GM12874 (cell line): ENCODE measurements around the gene CLSTN1.

Experiments
- TF ChIP-seq, protein P1 (sequence below): IDR thresholded peaks from 2 replicates; pipeline ENCODE4 v1.5.1; 2011; ENCODE audit warnings: low read depth, mild to moderate bottlenecking, control low read depth, low read length, moderate library complexity; ENCODE audit not compliant: insufficient read depth

Gene CLSTN1

DNA sequence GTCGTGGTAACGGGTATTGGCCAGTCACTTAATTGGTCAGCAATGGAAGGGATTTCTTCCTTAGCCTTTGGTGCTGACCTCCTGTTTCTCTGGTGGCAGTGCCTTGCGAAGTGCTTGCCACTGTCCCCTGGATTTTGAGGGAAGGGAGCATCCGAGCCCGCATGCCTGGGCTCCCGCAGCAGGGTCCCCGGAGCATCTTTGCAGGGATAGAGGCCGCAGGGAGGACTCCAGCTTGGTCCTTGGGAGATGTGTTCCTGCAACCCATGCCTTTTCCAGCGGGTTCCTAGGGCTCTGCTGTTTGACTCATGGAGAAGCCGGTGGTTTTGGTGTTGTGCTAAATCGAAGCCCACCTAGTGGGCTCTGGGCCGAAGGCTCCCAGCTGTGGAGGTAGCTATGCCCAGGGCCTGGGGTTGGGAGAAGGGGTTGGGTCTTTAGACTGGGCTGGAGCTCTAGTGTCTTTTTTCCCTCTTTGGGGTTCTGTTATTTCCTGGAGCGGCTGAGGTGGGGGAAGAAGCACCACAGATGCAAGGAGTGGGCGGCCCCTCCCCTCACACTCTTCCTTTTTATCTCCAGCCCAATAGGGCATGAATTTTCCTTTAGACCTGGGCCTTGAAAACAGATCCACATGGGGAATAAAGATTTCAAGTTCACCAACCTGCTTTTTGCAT is 133.2 kb downstream of the CLSTN1 start:
- TF ChIP-seq, protein P1, sequence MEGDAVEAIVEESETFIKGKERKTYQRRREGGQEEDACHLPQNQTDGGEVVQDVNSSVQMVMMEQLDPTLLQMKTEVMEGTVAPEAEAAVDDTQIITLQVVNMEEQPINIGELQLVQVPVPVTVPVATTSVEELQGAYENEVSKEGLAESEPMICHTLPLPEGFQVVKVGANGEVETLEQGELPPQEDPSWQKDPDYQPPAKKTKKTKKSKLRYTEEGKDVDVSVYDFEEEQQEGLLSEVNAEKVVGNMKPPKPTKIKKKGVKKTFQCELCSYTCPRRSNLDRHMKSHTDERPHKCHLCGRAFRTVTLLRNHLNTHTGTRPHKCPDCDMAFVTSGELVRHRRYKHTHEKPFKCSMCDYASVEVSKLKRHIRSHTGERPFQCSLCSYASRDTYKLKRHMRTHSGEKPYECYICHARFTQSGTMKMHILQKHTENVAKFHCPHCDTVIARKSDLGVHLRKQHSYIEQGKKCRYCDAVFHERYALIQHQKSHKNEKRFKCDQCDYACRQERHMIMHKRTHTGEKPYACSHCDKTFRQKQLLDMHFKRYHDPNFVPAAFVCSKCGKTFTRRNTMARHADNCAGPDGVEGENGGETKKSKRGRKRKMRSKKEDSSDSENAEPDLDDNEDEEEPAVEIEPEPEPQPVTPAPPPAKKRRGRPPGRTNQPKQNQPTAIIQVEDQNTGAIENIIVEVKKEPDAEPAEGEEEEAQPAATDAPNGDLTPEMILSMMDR: no peak

DNA sequence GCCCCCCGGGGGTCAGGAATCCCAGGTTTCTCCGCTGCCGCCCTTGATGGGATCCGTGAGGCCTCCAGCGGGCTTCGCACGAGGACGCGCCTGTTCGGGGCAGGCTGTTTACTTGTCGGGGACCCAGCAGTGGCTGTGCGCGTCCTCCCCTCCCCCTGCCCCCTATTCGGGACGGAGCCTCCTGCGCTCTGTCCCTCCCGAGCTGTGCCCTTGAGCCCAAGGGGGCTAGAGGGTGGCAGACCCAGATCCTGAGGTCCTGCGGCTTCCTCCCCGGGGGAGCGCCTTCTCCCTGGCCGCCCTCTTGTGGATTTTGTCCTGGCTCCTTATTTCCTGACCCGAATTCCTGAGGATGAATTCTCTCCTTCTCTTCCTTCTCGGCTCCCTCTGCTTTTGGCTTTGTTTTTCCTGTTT is 133.8 kb downstream of the CLSTN1 start:
- TF ChIP-seq, protein P1: no peak

DNA sequence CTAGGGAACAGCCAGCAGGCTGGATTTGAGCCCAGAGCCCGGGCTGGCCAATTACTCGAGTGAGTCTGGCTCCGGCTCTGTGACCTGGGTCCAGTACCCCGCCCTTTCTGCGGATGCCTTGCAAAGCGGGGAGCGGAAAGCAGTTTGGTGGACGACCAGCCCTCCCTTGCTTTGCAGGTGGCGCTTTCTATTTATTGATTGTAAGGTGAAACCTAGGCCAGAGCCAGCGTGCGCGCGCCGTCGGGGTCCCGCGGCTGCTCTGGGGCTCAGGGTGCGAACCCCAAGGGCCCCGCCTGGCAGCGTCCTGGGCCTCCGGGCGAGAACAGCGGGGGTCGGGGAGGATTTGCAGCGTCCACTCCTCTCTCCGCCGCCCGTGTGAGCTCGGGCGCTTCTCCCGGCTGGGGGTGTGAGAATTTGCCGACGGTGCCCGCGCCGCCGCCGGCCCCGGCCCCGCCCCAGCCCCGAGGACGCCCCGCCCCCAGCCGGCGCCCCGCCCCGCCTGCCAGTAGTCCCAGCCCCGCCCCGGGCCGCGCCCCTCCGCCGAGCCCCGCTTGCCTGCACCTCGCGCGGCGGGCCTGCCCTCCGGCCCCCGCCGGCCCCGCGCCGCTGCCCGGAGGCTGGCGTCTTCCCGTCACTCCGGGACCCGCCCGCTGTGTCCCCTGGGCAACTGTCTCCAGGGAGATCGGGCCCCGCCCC is 134.6 kb downstream of the CLSTN1 start:
- TF ChIP-seq, protein P1: no peak

DNA sequence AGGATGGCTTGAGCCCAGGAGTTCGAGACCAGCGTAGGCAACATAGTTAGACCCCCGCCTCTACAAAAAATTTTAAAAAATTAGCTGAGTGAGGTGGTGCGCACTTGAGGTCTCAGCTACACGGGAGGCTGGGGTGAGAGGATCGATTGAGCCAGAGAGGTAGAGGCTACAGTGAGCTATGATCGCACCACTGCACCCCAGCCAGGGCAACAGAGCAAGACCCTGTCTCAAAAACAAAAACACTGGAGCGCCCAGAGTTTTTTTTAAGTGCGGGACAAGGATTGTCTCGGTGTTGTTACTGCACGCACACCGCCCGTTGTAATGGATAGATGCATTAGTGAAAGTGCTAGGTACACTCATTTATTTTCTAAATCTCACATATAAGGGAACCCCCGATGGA is 135.2 kb downstream of the CLSTN1 start:
- TF ChIP-seq, protein P1: no peak

DNA sequence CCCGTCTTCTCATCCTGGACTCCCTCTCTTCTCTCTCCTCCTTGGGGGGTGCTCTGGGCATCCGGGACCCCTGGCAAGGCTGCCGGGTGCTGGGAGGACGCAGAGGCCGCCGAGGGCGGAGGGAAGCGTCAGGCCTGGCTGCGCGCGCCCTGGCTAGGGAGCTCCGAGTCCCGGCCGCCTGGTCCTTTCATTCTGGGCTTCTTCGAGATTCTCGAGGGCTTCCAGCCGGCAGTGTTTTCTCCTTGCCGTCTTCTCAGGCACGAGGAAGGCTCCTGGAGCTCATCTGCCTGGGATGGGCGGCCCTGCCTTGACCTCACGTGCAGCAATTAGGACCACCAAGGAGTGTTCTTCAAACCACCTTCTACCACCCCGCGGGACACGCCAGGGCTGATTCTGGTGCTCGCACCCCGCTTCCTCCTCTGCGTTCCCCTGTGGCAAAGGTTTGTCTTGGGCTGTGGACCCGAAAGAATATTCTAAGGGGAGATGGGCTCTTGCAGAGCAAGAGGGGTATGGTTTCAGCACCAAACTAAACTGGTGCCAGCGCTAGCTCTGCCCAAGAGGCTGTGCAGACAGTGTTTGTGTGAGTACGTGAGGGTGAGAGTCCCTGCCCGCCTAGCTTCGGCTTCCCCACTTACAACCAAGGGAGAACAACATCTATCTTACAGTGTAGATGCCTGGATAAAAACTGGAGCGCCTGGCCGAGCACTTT is 135.7 kb downstream of the CLSTN1 start:
- TF ChIP-seq, protein P1: no peak

DNA sequence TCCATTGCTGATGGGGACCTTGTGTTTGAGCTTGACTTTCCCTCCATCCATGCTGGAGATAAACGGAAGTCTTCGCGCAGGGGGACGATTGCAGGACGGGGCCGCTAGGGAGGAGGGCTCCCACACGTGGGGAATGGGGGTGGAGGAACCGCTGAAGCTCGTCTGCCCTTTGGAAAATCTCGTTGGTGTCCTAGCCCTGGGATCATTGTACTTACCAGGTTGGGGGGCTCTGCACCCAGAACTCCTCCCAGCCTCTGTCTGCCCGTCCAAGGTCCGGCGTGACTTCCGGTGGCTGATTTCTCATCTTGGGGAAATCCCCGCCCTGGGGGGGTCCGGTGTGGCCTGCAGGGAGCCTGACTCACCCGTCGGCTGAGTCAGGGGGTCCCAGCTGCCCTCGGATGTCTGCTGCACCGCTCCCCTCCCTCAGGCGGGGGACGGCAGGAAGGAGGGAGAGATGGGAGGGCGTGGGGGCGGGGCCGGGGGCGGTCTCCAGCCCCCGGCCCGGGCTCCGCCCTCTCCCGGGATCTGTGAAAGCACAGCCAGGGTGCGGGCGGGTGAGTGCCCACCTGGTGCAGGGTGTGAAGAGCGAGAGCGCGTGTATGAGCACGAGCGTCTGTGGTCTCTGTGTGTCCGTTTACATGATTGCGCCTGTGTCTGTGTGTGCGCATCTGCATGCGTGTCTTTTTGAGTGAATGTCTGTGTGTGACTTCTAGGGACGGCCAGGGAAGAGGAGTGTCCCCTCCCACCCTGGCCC is 136.5 kb downstream of the CLSTN1 start:
- TF ChIP-seq, protein P1: peak; percentile 26; the same call in 1 of the 2 replicates

DNA sequence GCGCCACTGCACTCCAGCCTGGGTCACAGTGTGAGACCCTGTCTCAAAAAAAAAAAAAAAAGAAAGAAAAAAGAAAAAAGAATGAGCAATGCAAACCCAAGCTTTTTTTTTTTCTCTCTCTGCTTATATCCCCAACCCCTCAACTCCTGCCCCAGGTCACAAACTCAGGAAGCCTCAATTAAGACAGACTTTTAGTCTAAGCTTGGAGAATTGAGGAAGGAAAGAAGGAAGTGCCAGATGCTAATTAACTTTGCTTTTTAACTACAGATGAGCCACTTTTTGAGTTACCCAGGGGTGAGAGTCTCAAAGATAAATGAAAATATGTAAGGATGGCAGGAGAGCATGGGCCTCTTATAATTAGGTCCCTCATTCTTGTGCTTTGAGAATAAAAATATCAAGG is 139.0 kb downstream of the CLSTN1 start:
- TF ChIP-seq, protein P1: no peak
